NCI-H2081 (cell line): ENCODE results near the gene SUGCT.

Experiments used
- DNase-seq, 2 experiments: peaks; one replicate each; lab custom pipeline; 2025; lab: John Stamatoyannopoulos, UW

Gene SUGCT

GRCh38 chr7:40694026-40694809 lies 559.4 kb downstream of the SUGCT start:
- DNase-seq = no peak

GRCh38 chr7:40694991-40695390 lies 560.2 kb downstream of the SUGCT start:
- no peak for DNase-seq

- no peak for DNase-seq
These were observed 562.8 kb downstream of the SUGCT start for GRCh38 chr7:40697653-40698052.

- no peak for DNase-seq
These were observed 563.6 kb downstream of the SUGCT start for GRCh38 chr7:40698214-40698920.

GRCh38 chr7:40698921-40699260 lies 564.1 kb downstream of the SUGCT start:
- no peak for DNase-seq

- no peak for DNase-seq
These were observed 566.0 kb downstream of the SUGCT start for GRCh38 chr7:40700653-40701421.

GRCh38 chr7:40701836-40702551 lies 567.2 kb downstream of the SUGCT start:
- no peak for DNase-seq

GRCh38 chr7:40704172-40704571 lies 569.4 kb downstream of the SUGCT start:
- DNase-seq = no peak

GRCh38 chr7:40706829-40707228 lies 572.0 kb downstream of the SUGCT start:
- DNase-seq = no peak

GRCh38 chr7:40709062-40709964 lies 574.5 kb downstream of the SUGCT start:
- no peak for DNase-seq

GRCh38 chr7:40711706-40712105 lies 576.9 kb downstream of the SUGCT start:
- no peak for DNase-seq

- no peak for DNase-seq
These were observed 579.7 kb downstream of the SUGCT start for GRCh38 chr7:40714363-40715052.

GRCh38 chr7:40715053-40715430 lies 580.2 kb downstream of the SUGCT start:
- no peak for DNase-seq

GRCh38 chr7:40716052-40716451 lies 581.2 kb downstream of the SUGCT start:
- no peak for DNase-seq

GRCh38 chr7:40717242-40717641 lies 582.4 kb downstream of the SUGCT start:
- DNase-seq = peak; percentile 41 to 53

GRCh38 chr7:40720416-40720815 lies 585.6 kb downstream of the SUGCT start:
- no peak for DNase-seq

- DNase-seq = no peak
These were observed 586.6 kb downstream of the SUGCT start for GRCh38 chr7:40721342-40721949.

GRCh38 chr7:40722242-40722641 lies 587.4 kb downstream of the SUGCT start:
- DNase-seq = no peak

GRCh38 chr7:40723829-40724228 lies 589.0 kb downstream of the SUGCT start:
- DNase-seq = no peak

- DNase-seq = no peak
These were observed 591.8 kb downstream of the SUGCT start for GRCh38 chr7:40726559-40726958.
